PC-3 (cell line): ENCODE results near the gene MORC3.
"Not testable (repeated sequence)": the region's sequence is repeated elsewhere in the genome, so short reads cannot be mapped to it uniquely, and the experiment has no call there.

Experiments
- CTCF ChIP-seq: fragments of 300-600 bp; sonication (generic); conservative IDR thresholded peaks from 2 replicates; pipeline ENCODE4 v1.5.1; 2017; ENCODE audit warnings: antibody characterized with exemption, low read depth, mild to moderate bottlenecking, low read length
- EZH2 ChIP-seq: fragments of 300-600 bp; sonication (generic); IDR thresholded peaks from one replicate; pipeline ENCODE4 v1.6.1; 2017; ENCODE audit warnings: antibody characterized with exemption, mild to moderate bottlenecking, low read length; ENCODE audit not compliant: unreplicated experiment
- EZH2phosphoT487 ChIP-seq: fragments of 300-600 bp; sonication (generic); IDR thresholded peaks from 2 replicates; pipeline ENCODE4 v1.6.1; 2018; ENCODE audit warnings: mild to moderate bottlenecking, antibody characterized with exemption, low read length, borderline replicate concordance

- not testable (repeated sequence) for TF ChIP-seq CTCF, EZH2, EZH2phosphoT487
Observed at GRCh38 chr21:36382722-36383121, 62.7 kb downstream of the MORC3 start.
